A673 (cell line): Measurements from ENCODE around the gene SAMD14. TPM values are rescaled to one million over a fixed set of nuclear protein-coding genes. Genes with fewer than 3 reads are reported as not detected.

Source experiments
- BruUV-seq: library from RNA; stranded (reverse); fragments of 400-500 nt; replicated peaks from 2 replicates; lab custom pipeline; 2021; lab: Mats Ljungman, UMichigan
- CTCF ChIA-PET: fragments of 300-600 bp; sonication (Branson Sonifier 250); formaldehyde crosslinking; loops from one replicate; lab custom pipeline; 2022; ENCODE audit warnings: antibody characterized with exemption; lab: Charles Lee
- POLR2A ChIA-PET: fragments of 300-600 bp; sonication (Branson Sonifier 250); formaldehyde crosslinking; loops from one replicate; lab custom pipeline; 2022; ENCODE audit warnings: antibody characterized with exemption; ENCODE audit not compliant: low non-redundant PET; lab: Charles Lee
- DNase-seq: peaks from one replicate; pipeline ENCODE4 v3.0.0-alpha.2; 2015; ENCODE audit warnings: low spot score
- H3K27ac ChIP-seq: fragments of 200-600 bp; sonication (generic); 2 replicates; pipeline ENCODE4 v1.5.1; 2016; ENCODE audit warnings: mixed run types, low read depth, mild to moderate bottlenecking, mixed read lengths, antibody characterized with exemption, low read length; ENCODE audit not compliant: poor library complexity, severe bottlenecking
- H3K27me3 ChIP-seq: fragments of 200-600 bp; sonication (generic); replicated peaks from 2 replicates; pipeline ENCODE4 v1.6.1; 2017; ENCODE audit warnings: mixed run types, low read depth, mild to moderate bottlenecking, mixed read lengths, antibody characterized with exemption, low read length; ENCODE audit not compliant: insufficient read depth, poor library complexity
- H3K36me3 ChIP-seq: fragments of 200-600 bp; sonication (generic); 2 replicates; pipeline ENCODE4 v1.6.1; 2016; ENCODE audit warnings: mixed run types, mild to moderate bottlenecking, mixed read lengths, antibody characterized with exemption, low read length; ENCODE audit not compliant: insufficient read depth, poor library complexity, severe bottlenecking
- H3K4me1 ChIP-seq: fragments of 200-600 bp; sonication (generic); 2 replicates; pipeline ENCODE4 v1.6.1; 2017; ENCODE audit warnings: mixed run types, mild to moderate bottlenecking, mixed read lengths, antibody characterized with exemption, low read length; ENCODE audit not compliant: insufficient read depth, poor library complexity, severe bottlenecking
- H3K4me3 ChIP-seq: fragments of 200-600 bp; sonication (generic); 2 replicates; pipeline ENCODE4 v1.5.1; 2016; ENCODE audit warnings: low read depth, mixed run types, mild to moderate bottlenecking, mixed read lengths, low read length; ENCODE audit not compliant: poor library complexity, severe bottlenecking
- H3K9me3 ChIP-seq: fragments of 200-600 bp; sonication (generic); 2 replicates; pipeline ENCODE4 v1.6.1; 2016; ENCODE audit warnings: mixed run types, low read depth, mild to moderate bottlenecking, mixed read lengths, antibody characterized with exemption, low read length; ENCODE audit not compliant: poor library complexity, severe bottlenecking
- EZH2 ChIP-seq: fragments of 200-600 bp; sonication (generic); IDR thresholded peaks from 2 replicates; pipeline ENCODE4 v1.6.1; 2017; ENCODE audit warnings: borderline replicate concordance, low read depth, mild to moderate bottlenecking, mixed read lengths, antibody characterized with exemption, low read length; ENCODE audit not compliant: poor library complexity, severe bottlenecking
- intact Hi-C: fragments of 100-400 bp; cut with micrococcal nuclease; formaldehyde crosslinking; loops from one replicate; pipeline ENCODE4 v1.10.0; 2022; ENCODE audit not compliant: unreplicated experiment
- total RNA-seq: library from RNA; stranded (reverse); gene quantifications from 2 replicates; pipeline ENCODE4 v1.2.3, GENCODE V29; 2021
- TF ChIP-seq, protein P1 (sequence below): fragments of 300-800, 200-600 bp; sonication (generic); conservative IDR thresholded peaks from 2 replicates; pipeline ENCODE4 v1.5.1; 2017; ENCODE audit warnings: low read depth, mild to moderate bottlenecking, antibody characterized with exemption, low read length, moderate library complexity, mixed read lengths

SAMD14 gene
- total RNA-seq, 1 experiment from 2014 or later = 45.0 TPM

DNA sequence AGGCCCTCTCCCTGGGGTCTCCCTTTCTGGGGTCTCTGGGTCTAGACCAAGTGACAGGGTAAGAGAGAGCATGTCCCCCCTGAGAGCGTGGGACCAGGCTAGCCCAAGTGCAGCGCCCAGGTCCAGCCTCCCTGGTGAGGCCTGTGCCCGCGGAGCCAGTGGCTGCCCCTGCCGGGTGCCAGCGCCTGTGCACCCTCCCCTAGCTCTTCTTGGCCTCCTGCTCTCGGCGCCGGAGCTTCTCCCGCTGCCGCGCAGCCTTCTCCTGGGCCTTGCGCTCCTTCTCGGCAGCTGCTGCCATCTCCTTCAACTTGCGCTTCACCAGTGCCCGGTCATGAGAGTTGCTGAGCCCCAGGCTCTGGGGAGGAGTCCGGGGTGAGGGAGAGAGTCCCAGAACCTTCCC is 17.3 kb downstream of the SAMD14 start:
- no TSS peak for BruUV-seq
- no peaks in the 10 kb centered on the region for H3K9me3 ChIP-seq
- TF ChIP-seq EZH2 = no peak
- TF ChIP-seq, protein P1, sequence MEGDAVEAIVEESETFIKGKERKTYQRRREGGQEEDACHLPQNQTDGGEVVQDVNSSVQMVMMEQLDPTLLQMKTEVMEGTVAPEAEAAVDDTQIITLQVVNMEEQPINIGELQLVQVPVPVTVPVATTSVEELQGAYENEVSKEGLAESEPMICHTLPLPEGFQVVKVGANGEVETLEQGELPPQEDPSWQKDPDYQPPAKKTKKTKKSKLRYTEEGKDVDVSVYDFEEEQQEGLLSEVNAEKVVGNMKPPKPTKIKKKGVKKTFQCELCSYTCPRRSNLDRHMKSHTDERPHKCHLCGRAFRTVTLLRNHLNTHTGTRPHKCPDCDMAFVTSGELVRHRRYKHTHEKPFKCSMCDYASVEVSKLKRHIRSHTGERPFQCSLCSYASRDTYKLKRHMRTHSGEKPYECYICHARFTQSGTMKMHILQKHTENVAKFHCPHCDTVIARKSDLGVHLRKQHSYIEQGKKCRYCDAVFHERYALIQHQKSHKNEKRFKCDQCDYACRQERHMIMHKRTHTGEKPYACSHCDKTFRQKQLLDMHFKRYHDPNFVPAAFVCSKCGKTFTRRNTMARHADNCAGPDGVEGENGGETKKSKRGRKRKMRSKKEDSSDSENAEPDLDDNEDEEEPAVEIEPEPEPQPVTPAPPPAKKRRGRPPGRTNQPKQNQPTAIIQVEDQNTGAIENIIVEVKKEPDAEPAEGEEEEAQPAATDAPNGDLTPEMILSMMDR = no peak
- POLR2A ChIA-PET = interaction anchor here (0.5 kb wide), 1 partner anchor 87 kb away, joined by 4 read pairs; no protein-coding TSS in a partner anchor
- H3K27me3 ChIP-seq = no peaks in the 10 kb centered on the region
- peaks cover 16% of the 10 kb centered on the region for H3K4me1 ChIP-seq
- H3K27ac ChIP-seq = no peak overlapping the region
- DNase-seq = no peak
- CTCF ChIA-PET = interaction anchor here (1.0 kb wide), 1 partner anchor 19 kb away, joined by 4 read pairs; no protein-coding TSS in a partner anchor
- intact Hi-C loops = no loop called here
- H3K4me3 ChIP-seq = no peak overlapping the region
- H3K36me3 ChIP-seq = peaks cover 5% of the 10 kb centered on the region

DNA sequence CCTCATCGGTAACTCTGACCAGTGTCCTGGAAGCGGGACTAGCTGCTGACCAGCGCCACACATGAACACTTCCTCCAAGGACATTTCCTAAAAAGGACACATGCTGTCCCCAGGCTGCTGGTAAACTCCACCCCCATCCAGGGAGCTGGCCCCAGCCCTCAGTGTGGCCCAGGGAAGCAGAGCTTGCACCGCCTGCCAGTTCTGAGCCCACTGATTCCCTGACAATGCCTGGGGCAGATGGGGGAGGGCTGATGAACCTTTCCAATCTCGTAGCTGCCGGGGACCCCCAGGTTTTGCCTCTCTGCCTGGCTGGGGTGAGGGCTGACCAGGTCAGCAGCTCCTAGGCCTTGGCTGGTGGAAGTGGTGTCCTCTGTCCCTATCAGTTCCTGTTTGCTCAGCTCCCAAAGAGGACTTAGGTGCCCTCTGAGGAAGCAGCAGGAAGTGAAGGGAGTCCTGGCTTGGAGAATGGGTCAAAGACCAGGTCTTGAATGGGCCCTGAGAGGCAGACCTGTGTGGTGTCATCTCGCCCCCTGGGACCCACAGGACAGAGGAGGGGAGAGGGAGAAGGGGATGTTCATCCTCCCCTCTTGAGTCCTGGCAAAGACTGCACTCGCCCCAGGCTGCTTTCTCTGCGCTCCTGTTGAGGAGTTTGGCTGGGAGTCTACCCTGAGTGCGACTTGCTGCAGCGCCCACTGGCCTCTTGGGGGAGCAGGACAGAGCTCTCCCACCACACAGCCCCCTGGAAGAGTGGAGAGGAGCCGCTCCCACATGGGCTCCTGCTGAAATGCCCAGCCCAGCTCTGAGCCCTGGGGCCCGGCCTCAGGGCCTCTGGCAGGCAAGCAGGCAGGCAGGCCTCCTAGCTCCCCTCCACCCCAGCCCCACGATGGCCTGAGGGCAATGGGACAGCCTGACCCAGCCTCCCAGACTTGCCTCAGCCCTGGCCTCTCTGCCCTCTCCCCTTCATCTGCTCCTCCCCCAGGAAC is 18.0 kb downstream of the SAMD14 start:
- Histone ChIP-seq H3K4me3 (no peak overlapping the region), H3K27me3 (no peaks in the 10 kb centered on the region), H3K9me3 (no peaks in the 10 kb centered on the region), H3K36me3 (peaks cover 5% of the 10 kb centered on the region), H3K27ac (no peak overlapping the region), H3K4me1 (peaks cover 16% of the 10 kb centered on the region)
- TF ChIP-seq, protein P1 = no peak
- no peak for TF ChIP-seq EZH2
- CTCF ChIA-PET = interaction anchor here (1.0 kb wide), 1 partner anchor 18 kb away, joined by 4 read pairs; no protein-coding TSS in a partner anchor
- intact Hi-C loops = no loop called here
- no TSS peak for BruUV-seq
- POLR2A ChIA-PET = interaction anchor here (0.5 kb wide), 2 partner anchors 25 to 88 kb away, joined by 3 to 4 read pairs; no protein-coding TSS in a partner anchor
- DNase-seq = no peak

DNA sequence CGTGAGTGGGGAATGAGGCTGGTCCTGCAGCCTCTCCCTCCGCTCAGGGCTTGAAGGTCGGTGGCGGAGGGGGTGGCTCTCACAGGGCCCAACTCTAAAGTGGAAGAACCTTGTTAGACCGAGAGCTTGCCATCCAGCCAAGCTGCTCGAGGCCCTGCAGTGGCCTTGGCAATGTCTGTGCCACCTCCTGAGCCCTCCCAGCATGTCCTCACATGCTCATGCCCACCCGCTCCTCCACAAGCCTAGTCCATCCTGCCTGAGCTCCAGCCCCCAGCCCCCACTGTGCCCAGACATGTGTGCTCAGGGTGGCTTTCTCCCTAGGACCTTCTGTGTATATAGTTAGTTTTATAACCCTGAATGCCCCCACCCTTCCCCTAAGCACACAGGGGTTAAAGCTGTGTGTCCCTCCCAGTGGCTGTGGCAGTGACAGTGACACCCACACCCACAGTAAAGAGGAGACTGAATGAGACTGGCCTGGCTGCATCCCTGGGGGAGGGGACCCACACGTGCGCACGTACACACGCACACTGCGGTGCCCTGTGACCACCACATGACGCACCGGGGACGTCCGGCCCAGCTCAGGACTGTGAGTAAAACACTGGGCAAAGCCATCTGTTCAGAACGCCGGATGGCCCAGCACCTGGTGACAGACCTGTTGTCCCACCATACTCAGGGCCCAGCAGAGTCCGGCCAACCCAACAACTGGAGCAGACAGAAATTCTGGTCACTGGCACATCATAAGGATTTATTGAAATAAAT is 19.2 kb downstream of the SAMD14 start:
- no peak for TF ChIP-seq EZH2
- TF ChIP-seq, protein P1 = no peak
- Histone ChIP-seq H3K27me3 (no peaks in the 10 kb centered on the region), H3K27ac (no peak overlapping the region), H3K4me1 (peaks cover 15% of the 10 kb centered on the region), H3K9me3 (no peaks in the 10 kb centered on the region), H3K4me3 (no peak overlapping the region), H3K36me3 (peaks cover 5% of the 10 kb centered on the region)
- POLR2A ChIA-PET = no interaction called here
- intact Hi-C loops = no loop called here
- CTCF ChIA-PET = no interaction called here
- DNase-seq = no peak
- no TSS peak for BruUV-seq
